GM12865 (cell line): Measurements from ENCODE around the gene H2BK1.

Source experiments
- DNase-seq: peaks from one replicate; pipeline ENCODE4 v3.0.0; 2010; ENCODE audit warnings: low read depth
- H3K4me3 ChIP-seq: 2 replicates; pipeline ENCODE4 v1.5.1; 2011; ENCODE audit warnings: mild to moderate bottlenecking, low read depth, low read length, control low read depth
- TF ChIP-seq, protein P1 (sequence below): IDR thresholded peaks from 2 replicates; pipeline ENCODE4 v1.5.1; 2011; ENCODE audit warnings: low read length, control low read depth, low read depth, inconsistent platforms; ENCODE audit not compliant: insufficient read depth; ENCODE audit errors: missing control alignments

Gene H2BK1

DNA sequence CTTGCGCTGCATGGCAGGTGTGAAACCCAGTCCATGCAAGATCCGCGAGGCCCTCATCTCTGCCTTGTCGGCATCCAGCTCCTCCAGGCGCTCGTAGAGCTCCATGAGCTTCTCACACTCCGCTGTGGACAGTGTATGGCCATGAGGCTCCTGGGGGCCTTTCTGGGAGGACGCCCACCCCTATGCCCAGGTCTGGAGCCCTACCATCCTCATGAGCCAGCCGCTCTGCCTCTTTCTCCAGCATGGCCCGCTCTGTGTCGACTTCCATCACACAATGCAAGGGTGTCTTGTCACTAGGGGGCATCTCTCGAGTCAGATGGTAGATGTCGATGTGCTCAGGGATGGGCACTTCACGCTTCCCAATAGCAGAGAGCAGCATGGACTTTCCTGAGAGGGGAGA is 13.4 kb upstream of the H2BK1 start:
- H3K4me3 ChIP-seq, result no peak overlapping the region
- DNase-seq, result no peak
- TF ChIP-seq, protein P1, sequence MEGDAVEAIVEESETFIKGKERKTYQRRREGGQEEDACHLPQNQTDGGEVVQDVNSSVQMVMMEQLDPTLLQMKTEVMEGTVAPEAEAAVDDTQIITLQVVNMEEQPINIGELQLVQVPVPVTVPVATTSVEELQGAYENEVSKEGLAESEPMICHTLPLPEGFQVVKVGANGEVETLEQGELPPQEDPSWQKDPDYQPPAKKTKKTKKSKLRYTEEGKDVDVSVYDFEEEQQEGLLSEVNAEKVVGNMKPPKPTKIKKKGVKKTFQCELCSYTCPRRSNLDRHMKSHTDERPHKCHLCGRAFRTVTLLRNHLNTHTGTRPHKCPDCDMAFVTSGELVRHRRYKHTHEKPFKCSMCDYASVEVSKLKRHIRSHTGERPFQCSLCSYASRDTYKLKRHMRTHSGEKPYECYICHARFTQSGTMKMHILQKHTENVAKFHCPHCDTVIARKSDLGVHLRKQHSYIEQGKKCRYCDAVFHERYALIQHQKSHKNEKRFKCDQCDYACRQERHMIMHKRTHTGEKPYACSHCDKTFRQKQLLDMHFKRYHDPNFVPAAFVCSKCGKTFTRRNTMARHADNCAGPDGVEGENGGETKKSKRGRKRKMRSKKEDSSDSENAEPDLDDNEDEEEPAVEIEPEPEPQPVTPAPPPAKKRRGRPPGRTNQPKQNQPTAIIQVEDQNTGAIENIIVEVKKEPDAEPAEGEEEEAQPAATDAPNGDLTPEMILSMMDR, result no peak

GRCh38 chr7:151218170-151218569 is 7.9 kb upstream of the H2BK1 start:
- DNase-seq, result no peak
- TF ChIP-seq, protein P1, result no peak
- H3K4me3 ChIP-seq, result no peak overlapping the region

- TF ChIP-seq, protein P1, result no peak
- no peak for DNase-seq
- H3K4me3 ChIP-seq, result no peak overlapping the region
These were observed 5.1 kb upstream of the H2BK1 start for GRCh38 chr7:151215396-151215795.

DNA sequence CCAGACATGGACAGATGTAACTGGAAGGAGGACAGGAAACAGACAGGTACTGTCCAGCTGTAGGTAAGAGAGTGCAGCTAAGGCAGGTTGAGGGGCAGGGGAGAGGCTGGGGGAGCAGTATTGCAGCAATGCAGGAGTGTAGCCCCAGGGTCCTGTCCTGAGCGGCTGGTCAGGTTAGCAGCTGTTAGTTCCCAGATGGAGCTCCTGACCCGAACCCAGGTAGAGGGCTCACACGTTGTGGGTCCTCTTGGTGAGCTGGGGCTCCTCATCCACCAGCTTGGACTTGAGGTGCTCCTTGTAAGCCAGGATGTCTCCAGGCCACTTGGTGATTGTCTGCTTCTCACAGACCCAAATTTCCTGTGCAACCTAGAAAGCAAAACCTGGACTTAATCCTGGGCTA is 3.5 kb upstream of the H2BK1 start:
- DNase-seq, result no peak
- no peak overlapping the region for H3K4me3 ChIP-seq
- TF ChIP-seq, protein P1, result no peak

DNA sequence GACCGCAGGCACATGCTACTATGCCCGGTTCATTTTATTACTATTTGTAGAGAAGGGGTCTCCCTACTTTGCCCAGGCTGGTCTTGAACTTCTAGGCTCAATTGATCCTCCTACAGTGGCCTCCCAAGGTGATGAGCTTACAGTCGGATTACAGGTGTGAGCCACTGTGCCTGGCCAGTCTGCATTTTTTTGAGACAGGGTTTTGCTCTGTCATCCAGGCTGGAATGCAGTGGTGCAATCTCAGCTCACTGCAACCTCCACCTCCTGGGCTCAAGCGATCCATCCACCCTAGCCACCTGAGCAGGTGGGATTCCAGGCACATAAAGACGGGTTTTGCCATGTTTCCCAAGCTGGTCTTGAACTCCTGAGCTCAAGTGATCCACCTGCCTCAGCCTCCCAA is 2.3 kb upstream of the H2BK1 start:
- TF ChIP-seq, protein P1, result no peak
- DNase-seq, result no peak
- H3K4me3 ChIP-seq, result no peak overlapping the region

GRCh38 chr7:151211155-151211772 is 976 bp upstream of the H2BK1 start:
- no peak overlapping the region for H3K4me3 ChIP-seq
- DNase-seq, result no peak
- TF ChIP-seq, protein P1, result no peak

DNA sequence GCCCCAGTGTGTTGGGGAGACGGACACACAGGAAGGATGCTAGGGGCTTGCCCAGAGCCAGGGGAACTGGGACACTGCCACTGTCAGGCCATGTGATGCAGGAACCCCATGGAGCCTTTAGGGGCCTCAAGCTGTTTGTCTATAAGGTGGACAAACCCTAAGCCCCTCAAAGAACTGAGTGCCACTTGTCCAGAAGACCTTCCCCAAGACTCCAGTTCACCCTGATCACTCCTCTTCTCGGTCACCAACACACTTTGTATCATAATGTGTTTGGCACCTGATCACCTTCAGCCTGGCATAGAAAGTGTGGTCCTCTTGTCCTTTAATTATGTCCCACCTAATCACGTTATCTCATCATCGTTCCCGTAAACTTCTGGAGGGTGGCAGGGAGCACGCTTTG is 700 bp downstream of the H2BK1 start:
- TF ChIP-seq, protein P1, result no peak
- DNase-seq, result no peak
- H3K4me3 ChIP-seq, result no peak overlapping the region
